RWPE2 (cell line): Measurements from ENCODE around the gene APBA1.

Source experiments
- ATAC-seq: fragments of 200-7000 bp; cut with Tn5 transposase; 3 replicates; pipeline ENCODE4 v1.9.1; 2021; ENCODE audit warnings: low read depth
- DNase-seq: peaks from one replicate; pipeline ENCODE4 v3.0.0-alpha.2; 2020; ENCODE audit warnings: low spot score
- H3K27ac ChIP-seq: fragments of 450-650 bp; 2 replicates; pipeline ENCODE4 v1.5.1; 2017; ENCODE audit warnings: mild to moderate bottlenecking; ENCODE audit not compliant: poor library complexity, severe bottlenecking
- H3K27me3 ChIP-seq: fragments of 250-450 bp; sonication (Bioruptor Pico); 2 replicates; pipeline ENCODE4 v1.5.1; 2021; ENCODE audit warnings: mild to moderate bottlenecking, moderate library complexity; ENCODE audit not compliant: insufficient read depth, poor library complexity, severe bottlenecking
- H3K36me3 ChIP-seq: fragments of 250-450 bp; sonication (Bioruptor Pico); 2 replicates; pipeline ENCODE4 v1.5.1; 2020; ENCODE audit warnings: low read depth, mild to moderate bottlenecking, moderate library complexity
- H3K4me1 ChIP-seq: fragments of 250-450 bp; sonication (Bioruptor Pico); 2 replicates; pipeline ENCODE4 v1.5.1; 2021; ENCODE audit warnings: mild to moderate bottlenecking, moderate library complexity; ENCODE audit not compliant: insufficient read depth, poor library complexity, severe bottlenecking
- H3K4me3 ChIP-seq: fragments of 250-450 bp; sonication (Bioruptor Pico); 2 replicates; pipeline ENCODE4 v1.5.1; 2021; ENCODE audit warnings: mild to moderate bottlenecking, moderate library complexity; ENCODE audit not compliant: severe bottlenecking
- H3K9me3 ChIP-seq: fragments of 250-450 bp; sonication (Bioruptor Pico); 2 replicates; pipeline ENCODE4 v1.5.1; 2021; ENCODE audit warnings: mild to moderate bottlenecking, moderate library complexity; ENCODE audit not compliant: severe bottlenecking
- CTCF ChIP-seq: fragments of 450-650 bp; IDR thresholded peaks from one replicate; pipeline ENCODE4 v1.5.1; 2017; ENCODE audit warnings: mild to moderate bottlenecking, moderate library complexity; ENCODE audit not compliant: poor library complexity, severe bottlenecking

Gene APBA1

DNA sequence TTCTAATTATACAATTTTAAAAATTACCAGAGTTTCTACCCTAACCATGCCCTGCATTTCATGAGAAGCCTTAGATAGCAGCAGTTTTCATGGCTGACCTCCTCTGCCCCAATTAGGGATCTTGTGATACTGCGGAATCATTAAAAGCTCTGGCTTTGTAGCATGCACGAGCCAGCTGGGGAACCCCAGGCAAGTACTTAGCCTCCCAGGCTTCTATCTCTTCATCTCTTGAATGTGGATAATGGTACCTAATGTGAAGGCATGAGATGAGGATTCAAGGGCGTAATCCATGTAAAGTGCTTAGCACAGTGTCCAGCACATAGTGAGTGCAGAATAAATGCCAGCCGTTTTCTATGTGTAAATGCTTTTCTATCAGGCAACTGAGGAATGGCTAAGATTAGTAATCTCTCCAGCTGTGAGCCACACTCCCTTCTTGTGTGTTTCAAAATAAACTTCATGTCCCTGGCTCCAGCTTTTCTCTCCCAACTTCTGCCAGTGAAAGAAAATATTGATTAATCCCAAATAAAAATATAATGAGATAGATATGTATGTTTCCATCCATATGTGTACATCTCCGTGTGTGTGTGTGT is 88.4 kb downstream of the APBA1 start:
- Histone ChIP-seq H3K36me3 (no peaks in the 10 kb centered on the region), H3K4me3 (no peak overlapping the region), H3K27me3 (no peaks in the 10 kb centered on the region), H3K4me1 (peaks cover 7% of the 10 kb centered on the region), H3K9me3 (no peaks in the 10 kb centered on the region), H3K27ac (no peak overlapping the region)
- ATAC-seq: no peak
- TF ChIP-seq CTCF: no peak
- DNase-seq: no peak

DNA sequence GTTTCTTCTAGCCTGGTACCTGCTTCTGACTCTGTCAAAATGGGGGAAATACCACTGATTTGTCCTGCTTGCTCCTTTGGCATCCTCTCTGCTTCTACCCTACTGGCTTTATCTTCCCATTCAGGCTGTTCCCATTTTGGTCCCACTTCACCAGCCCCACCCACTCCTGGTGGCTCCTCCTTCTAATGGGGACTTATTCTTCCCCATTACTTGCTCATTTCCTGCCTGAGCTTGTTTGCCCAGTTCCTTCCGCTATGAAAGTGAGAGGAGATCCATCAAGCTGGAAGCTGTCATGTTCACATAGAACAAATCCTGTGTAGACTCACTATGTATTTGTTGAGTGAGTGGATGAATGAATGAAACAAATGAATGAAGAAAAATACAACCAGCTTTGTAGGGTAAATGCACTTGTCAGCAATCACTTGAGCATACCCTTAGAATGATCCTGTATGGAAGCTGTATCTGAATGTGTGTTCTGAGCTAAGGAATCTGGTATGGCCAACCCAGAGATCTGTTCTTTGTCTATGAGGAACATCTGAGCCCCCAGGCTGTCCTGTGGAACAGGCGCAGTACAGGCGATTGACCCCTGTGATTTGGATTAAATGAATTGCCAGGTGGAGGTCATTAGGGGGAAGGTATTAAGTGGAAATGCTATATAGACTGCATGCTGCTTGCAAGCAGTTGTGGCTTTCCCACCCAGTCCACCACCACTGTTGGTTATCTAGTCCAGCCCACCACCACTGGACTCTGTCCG is 89.5 kb downstream of the APBA1 start:
- DNase-seq (no peak), ATAC-seq (peak; percentile 61; the same call in 2 of the 3 replicates)
- peaks cover 7% of the 10 kb centered on the region for H3K4me1 ChIP-seq
- H3K9me3 ChIP-seq: no peaks in the 10 kb centered on the region
- no peaks in the 10 kb centered on the region for H3K36me3 ChIP-seq
- H3K27me3 ChIP-seq: no peaks in the 10 kb centered on the region
- H3K27ac ChIP-seq: no peak overlapping the region
- H3K4me3 ChIP-seq: no peak overlapping the region
- no peak for TF ChIP-seq CTCF

DNA sequence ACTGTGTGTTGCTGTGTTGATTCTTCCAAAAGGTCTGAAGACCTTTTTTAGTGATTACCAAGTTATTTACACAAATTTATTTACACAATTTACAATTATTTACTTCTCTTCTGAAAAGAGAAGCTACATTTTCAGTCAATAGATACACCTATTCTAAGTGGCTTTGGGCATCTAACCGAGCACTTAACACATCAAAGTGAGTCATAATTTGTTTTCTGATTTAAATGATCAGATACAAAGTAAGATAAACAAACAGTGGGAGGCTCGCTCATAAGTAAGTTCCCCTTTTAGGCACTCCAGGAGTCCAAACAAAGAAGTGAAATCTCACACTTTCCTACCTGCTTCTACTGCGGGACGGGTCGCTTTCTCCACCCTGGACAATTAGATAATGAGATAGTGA is 90.2 kb downstream of the APBA1 start:
- Histone ChIP-seq H3K9me3 (no peaks in the 10 kb centered on the region), H3K36me3 (no peaks in the 10 kb centered on the region), H3K27ac (no peak overlapping the region), H3K27me3 (no peaks in the 10 kb centered on the region), H3K4me1 (peaks cover 7% of the 10 kb centered on the region), H3K4me3 (no peak overlapping the region)
- TF ChIP-seq CTCF: no peak
- DNase-seq: no peak
- ATAC-seq: no peak

DNA sequence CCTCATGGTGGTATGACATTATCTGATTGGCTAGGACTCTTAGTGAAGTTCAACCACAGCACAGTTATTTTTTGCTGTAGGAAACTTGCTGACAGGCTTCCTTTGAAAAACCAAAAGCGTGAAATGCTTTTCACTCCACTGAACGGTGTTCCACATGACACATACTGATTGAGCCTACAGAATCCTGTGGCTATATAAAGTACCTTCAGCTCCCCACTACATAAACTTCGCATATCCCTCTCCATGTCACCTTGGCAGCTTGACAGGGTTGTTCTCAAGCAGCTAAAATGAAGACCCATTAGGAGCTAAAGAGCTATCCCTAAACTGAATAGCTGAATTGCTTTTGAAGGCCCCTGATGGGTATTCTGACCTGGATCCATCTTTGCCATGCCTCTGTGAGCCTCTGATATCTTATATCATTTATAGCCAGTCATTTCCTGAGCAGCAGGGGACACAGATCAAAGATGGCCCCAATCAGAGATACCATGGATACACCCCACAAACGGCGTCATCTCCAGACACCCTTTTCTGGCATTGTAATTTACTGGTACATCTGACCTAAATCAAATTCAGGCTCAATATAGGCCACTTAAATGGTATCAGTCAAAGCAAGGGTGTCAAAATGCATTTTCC is 91.5 kb downstream of the APBA1 start:
- Histone ChIP-seq H3K4me1 (peaks cover 7% of the 10 kb centered on the region), H3K4me3 (no peak overlapping the region)
- TF ChIP-seq CTCF: no peak

More for the DNA sequence above, 91.5 kb downstream of the APBA1 start:
- no peaks in the 10 kb centered on the region for H3K9me3 ChIP-seq
- DNase-seq (no peak), ATAC-seq (no peak)
- no peaks in the 10 kb centered on the region for H3K36me3 ChIP-seq
- H3K27me3 ChIP-seq: no peaks in the 10 kb centered on the region
- H3K27ac ChIP-seq: no peak overlapping the region
